GM06990 (cell line): ENCODE data around the gene DOCK2.

Experiments used
- DNase-seq: peaks from one replicate; pipeline ENCODE4 v3.0.0-alpha.2; 2011; ENCODE audit not compliant: insufficient read length; ENCODE audit errors: extremely low read depth
- H3K27me3 ChIP-seq: replicated peaks from 2 replicates; pipeline ENCODE4 v1.6.0; 2011; ENCODE audit warnings: low read length; ENCODE audit not compliant: control insufficient read depth, insufficient read depth
- H3K36me3 ChIP-seq: 2 replicates; pipeline ENCODE4 v1.5.1; 2011; ENCODE audit warnings: low read length; ENCODE audit not compliant: control insufficient read depth, insufficient read depth
- H3K4me3 ChIP-seq: replicated peaks from 2 replicates; pipeline ENCODE4 v1.5.1; 2011; ENCODE audit warnings: low read depth, mild to moderate bottlenecking, control low read depth, low read length
- CTCF ChIP-seq: IDR thresholded peaks from 2 replicates; pipeline ENCODE4 v1.5.1; 2011; ENCODE audit warnings: low read length, control low read depth, mild to moderate bottlenecking, inconsistent platforms; ENCODE audit not compliant: insufficient read depth, poor library complexity, severe bottlenecking

DOCK2 gene

GRCh38 chr5:169991115-169991869 is 354.2 kb downstream of the DOCK2 start:
- DNase-seq, result no peak
- Histone ChIP-seq H3K4me3 (no peak overlapping the region), H3K36me3 (peaks cover 28% of the 10 kb centered on the region), H3K27me3 (no peaks in the 10 kb centered on the region)
- TF ChIP-seq CTCF, result no peak

- no peaks in the 10 kb centered on the region for H3K27me3 ChIP-seq
- peaks cover 24% of the 10 kb centered on the region for H3K36me3 ChIP-seq
- H3K4me3 ChIP-seq, result no peak overlapping the region
- no peak for DNase-seq
- TF ChIP-seq CTCF, result no peak
Observed at GRCh38 chr5:169992789-169993484, 355.9 kb downstream of the DOCK2 start.

DNA sequence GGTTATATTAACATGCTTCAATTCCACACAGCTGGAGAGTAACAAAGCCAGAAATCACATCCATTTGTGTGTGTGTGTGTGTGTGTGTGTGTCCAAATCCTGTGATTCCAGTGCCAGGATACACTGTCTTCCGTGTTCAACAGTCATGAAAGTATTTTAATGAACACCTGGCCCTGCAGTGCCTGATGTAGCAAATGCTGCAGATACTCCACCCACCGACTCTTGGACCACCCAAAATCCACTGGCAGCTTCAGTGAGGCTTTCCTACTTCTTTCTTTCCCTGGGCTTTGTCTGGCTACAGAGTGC is 356.4 kb downstream of the DOCK2 start:
- no peak for DNase-seq
- Histone ChIP-seq H3K36me3 (peaks cover 23% of the 10 kb centered on the region), H3K4me3 (no peak overlapping the region), H3K27me3 (no peaks in the 10 kb centered on the region)
- no peak for TF ChIP-seq CTCF

DNA sequence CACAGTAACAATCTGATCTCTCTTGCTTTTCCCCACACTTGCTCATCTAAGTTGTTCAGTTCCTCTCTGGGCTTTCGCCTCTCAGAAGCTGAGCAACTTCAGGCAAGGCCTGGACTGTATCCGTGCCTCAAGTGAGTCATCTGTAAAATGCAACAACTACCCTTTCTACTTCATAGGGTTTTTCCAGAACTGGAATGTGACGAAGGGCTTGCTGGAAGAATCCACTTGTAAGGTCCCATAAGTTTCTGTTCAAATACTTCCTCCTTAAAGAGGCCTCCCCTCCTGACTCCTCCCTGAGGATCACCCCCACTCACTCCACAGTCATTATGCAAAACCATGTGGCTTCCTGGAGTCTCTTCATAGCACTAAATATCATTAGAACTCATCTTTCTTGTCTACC is 360.7 kb downstream of the DOCK2 start:
- TF ChIP-seq CTCF, result no peak
- H3K27me3 ChIP-seq, result no peaks in the 10 kb centered on the region
- peaks cover 13% of the 10 kb centered on the region for H3K36me3 ChIP-seq
- no peak for DNase-seq
- no peak overlapping the region for H3K4me3 ChIP-seq

DNA sequence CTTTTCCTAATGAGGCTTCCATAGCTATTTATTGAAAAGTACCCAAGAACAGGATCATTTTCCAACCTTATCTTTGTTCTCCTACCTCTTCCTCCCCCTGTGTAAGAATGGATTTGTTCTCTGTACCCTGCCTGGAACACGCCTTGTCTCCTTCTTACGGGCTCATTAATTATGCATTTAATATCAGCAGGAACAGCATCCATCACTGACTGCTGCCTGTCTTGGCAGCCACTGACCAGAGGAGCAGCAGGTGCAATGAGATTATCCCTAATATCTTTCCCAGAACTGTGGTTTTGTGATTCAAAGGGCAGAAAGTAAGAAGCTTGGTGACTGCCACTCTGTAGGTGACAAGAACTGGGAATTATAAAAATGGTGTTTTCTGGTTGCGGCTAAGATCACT is 362.5 kb downstream of the DOCK2 start:
- no peak for DNase-seq

More for the DNA sequence above, 362.5 kb downstream of the DOCK2 start:
- Histone ChIP-seq H3K36me3 (peaks cover 10% of the 10 kb centered on the region), H3K4me3 (no peak overlapping the region), H3K27me3 (no peaks in the 10 kb centered on the region)
- no peak for TF ChIP-seq CTCF
